ENCODE results near the gene SLC25A29.
"Not testable (repeated sequence)": the region's sequence is repeated elsewhere in the genome, so short reads cannot be mapped to it uniquely, and the experiment has no call there.

Gene SLC25A29

GRCh38 chr14:100312110-100312876, 6.0 kb upstream of the SLC25A29 start:
- DNase-seq (ENCODE audit: low read depth, low spot score): not testable (repeated sequence)

DNA sequence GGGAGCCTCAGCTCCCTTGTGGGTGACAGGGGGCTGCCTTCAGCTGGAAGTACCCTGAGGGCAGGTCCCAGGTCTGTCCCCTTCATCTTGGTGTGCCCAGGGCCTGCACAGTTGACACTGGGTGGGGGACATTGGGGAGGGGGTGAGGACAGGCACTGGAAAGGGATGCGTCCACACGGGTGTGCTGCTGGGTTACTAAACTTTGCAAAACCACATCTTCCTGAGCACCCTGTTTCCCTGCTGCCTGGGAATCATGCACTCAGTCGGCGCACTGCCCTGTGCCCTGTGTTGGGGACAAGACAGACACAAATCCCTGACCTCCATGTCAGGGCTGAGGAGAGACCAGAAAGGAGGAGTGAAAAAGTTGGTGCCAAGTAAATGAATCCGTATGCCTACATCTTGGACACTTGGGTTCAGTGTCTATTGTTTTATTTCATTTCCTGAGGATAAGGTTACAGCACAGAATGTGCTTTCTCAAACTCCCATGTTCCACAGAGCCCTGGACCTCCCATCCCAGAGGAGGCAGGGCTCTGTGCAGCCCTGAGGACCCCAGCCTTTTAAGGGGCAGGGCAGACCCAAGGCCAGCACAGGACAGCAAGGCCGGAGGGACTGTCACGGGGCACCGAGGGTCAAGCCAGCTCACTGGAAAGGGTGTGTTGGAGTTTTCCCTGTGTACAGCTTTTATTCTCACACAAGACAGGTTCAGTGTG, 2.9 kb upstream of the SLC25A29 start:
- DNase-seq (ENCODE audit: low read depth, low spot score): no peak

DNA sequence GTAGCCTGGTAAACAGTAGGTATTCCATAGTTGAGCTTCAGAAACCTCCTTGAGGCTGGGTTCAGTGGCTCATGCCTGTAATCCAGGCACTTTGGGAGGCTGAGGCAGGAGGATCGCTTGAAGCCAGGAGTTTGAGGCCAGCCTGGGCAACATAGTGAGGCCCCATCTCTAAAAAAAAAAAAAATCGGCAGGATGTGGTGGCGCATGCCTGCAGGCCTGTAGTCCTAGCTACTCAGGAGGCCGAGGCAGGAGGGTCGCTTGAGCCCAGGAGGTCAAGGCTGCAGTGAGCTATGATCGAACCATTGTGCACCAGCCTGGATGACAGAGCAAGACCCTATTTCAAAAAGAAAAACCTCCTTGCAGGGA, 2.2 kb upstream of the SLC25A29 start:
- DNase-seq (ENCODE audit: low read depth, low spot score): not testable (repeated sequence)

DNA sequence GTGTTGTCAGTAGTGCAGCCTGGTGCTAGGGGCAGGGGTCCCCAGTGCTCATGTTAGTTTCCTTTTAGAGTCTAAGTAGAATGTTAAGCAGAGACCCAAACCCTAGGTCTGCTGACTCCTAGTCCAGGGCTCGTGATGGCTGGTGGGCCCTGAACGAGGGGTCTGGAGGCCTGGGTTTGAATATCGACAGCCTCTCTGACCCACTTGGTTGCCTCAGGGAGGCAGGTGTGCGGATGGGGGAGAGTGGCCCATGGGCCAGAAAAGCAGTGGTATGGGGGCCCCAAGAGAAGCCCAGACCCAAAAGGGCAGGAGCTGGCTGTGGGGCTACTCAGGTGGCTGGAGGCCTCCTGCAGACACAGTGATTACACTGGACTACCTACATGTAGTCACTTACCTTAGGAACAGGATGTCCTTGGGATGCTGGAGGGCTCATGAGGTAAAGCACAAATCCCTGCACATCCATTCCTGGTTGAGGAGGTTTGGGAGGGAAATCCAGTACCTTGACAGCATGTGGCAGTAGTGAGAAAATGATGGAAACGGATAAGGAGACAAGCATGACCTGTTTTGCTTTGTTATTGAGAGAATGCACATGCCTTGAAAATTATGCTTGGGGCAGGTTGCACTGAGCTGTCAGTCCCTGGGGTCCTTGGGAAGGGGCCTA, 1.7 kb upstream of the SLC25A29 start:
- DNase-seq (ENCODE audit: low read depth, low spot score): no peak

DNA sequence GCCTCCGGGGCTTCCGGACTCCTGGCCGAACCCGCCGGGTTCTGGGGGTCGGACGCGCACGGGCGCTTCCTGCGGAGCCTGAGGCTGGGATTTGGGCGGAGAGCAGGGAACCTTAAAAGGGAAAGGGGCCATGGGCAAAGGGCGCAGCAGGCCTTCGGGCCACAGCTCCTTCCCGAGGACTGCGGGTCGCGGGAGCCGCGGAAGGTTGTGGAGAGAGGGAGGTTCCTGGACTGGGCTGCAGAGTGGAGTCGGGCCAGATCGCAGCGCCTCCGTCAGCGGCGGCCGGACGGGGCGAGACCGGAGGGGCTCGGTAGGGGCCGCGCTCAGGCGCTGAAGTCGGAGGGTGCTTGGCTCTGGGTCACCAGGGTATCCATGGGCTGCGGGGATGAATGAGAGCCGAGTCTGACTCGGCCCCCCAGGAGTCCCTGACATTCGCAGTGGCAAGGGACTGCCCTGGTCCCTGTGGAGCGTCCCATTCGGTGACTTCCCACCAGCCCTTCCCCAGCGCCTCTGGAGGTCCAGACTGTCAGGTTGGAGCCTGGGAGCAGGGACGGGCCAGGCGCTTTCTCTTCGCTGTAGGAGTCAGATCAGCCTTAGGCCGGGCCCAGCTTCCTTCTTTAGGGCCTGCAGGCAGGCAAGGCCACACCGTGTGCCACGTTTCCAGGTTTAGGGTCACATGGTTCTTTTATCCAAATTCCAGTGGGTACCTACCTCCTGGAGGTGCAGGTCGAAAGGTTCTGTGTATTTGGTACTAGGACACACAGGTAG, 938 bp upstream of the SLC25A29 start:
- DNase-seq (ENCODE audit: low read depth, low spot score): no peak

GRCh38 chr14:100305324-100306100, 732 bp downstream of the SLC25A29 start:
- no peak for DNase-seq (ENCODE audit: low read depth, low spot score)

- no peak for DNase-seq (ENCODE audit: low read depth, low spot score)
Measured at GRCh38 chr14:100304825-100305323, 1.4 kb downstream of the SLC25A29 start.

- DNase-seq (ENCODE audit: low read depth, low spot score): no peak
Measured at GRCh38 chr14:100303925-100304324, 2.3 kb downstream of the SLC25A29 start.

GRCh38 chr14:100303179-100303578, 3.1 kb downstream of the SLC25A29 start:
- DNase-seq (ENCODE audit: low read depth, low spot score): no peak

DNA sequence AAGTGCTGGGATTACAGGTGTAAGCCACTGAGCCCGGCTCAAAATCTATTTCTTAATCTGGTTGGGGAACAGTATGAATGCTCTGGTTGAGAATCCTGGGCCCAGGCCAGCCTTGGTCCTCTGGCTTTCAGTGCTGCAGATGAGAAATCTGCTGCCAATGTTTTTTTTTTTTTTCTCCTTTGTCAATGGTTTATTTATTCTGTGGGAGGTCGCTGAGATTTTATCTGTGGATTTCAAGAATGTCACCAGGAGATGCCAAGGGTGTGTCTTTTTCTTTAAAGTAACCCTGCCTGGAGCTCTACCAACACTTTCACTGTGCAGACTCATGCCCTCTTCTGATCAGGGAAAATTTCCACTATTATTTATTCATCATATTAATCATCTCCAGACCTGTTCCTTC, 3.6 kb downstream of the SLC25A29 start:
- DNase-seq (ENCODE audit: low read depth, low spot score): no peak

- no peak for DNase-seq (ENCODE audit: low read depth, low spot score)
Measured at GRCh38 chr14:100299238-100299560, 7.0 kb downstream of the SLC25A29 start.

DNA sequence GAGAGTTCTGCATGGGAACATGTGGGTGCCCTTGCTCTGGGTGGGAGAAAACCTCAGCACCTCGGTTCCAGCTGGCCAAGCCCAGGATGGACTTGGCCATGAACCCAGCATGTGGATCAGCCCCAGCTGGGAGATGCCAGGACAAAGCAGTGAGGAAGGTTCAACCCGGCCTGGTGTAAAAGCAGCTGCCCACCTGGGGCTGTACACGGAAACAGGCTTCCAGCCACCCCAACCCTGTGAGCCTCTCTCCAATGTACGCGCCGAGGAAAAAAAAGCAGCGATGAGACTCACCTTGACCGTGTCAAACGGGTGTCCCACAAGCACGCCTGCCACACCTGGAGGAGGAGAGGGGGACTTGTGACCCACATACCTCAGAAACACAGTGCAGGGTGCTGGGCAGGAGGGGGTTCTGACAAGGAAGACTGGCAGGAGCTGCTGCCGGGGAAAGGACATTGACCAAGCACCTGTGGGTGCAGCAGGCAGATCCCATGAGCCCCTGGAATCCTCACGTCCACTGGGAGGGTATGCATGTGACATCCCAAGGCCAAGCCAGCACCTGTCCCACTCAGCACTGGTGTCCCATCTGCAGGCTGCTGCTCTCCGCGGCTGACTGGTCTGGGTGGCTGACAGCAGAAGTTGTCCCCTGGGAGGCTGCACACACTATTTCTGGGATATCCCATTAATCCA, 7.5 kb downstream of the SLC25A29 start:
- DNase-seq (ENCODE audit: low read depth, low spot score): no peak

DNA sequence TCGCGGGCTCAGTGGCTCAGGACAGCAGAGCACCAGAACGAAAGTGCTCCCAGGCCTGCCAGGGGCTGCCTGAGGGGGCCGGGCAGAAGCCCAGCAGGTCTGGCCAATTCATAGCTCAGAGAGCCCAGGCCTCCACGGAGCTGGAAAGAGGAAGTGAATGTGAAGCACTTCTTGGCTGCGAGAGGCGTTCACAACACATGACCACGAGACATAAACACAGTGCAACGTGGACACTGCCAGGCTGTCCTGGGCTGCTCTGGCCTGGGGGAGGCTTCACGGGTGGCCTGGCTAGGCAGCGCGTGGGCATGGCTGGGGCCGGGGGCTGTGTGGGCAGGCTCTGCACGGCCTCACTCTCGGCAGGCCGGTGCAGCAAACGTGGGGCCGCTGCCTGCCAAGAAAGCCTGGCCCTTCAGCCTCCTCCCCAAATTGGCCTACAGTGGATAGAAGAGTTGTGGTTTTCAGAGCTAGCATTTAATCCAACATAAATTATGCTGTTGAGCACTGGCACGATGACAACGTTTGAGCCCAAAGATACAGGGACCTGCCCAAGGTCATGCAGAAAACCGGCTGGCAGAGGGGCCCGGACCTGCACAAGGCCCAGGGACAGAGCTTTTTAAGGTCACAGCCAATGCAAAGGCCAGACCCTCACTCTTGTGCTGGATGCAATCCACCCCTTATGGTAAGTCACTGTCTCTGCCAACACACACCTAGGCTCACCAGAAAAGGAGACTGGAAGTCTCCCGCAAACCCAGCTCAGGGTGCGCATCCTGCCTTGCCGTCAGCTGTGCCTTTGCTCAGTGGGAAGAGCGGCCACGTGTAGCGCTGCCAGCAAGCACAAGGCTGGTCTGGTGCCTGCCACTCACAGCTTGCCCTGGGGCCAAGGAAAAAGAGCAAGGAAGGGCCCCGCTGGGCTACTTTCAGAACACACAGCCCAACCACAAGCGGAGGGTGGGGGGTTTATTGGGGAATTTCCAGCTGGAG, 8.6 kb downstream of the SLC25A29 start:
- DNase-seq (ENCODE audit: low read depth, low spot score): no peak

- not testable (repeated sequence) for DNase-seq (ENCODE audit: low read depth, low spot score)
Measured at GRCh38 chr14:100296729-100297128, 9.5 kb downstream of the SLC25A29 start.

GRCh38 chr14:100296106-100296651, 10.1 kb downstream of the SLC25A29 start:
- DNase-seq (ENCODE audit: low read depth, low spot score): no peak

- no peak for DNase-seq (ENCODE audit: low read depth, low spot score)
Measured at GRCh38 chr14:100295376-100296105, 10.7 kb downstream of the SLC25A29 start.

DNA sequence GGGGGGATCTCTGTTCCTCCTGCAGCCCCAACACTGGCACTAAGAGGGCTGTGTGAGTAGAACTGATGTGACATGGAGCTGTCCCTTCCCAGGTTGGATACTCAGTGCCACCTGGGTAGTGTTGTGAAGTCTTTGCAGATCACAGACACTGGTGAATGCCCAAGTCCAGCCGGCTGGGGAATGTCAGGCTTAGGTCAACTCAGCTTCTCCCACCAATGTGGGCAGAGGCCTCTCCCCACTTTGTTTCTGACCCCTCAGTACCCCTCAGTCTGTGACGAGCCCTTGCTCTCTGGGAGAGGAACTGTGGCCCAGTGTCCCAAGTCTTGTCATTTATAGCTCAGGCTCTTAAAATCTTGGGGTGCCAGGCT, 11.3 kb downstream of the SLC25A29 start:
- DNase-seq (ENCODE audit: low read depth, low spot score): no peak

- no peak for DNase-seq (ENCODE audit: low read depth, low spot score)
Measured at GRCh38 chr14:100294213-100294962, 11.9 kb downstream of the SLC25A29 start.
